ENCODE measurements around the gene EIF2AK3.

EIF2AK3 gene

GRCh38 chr2:88600038-88600465 is 27.2 kb downstream of the EIF2AK3 start:
- no peaks in the 10 kb centered on the region for H3K27me3 ChIP-seq (ENCODE audit: insufficient read depth, low read depth, severe bottlenecking)
- peak overlapping the region; percentile 40 for H3K27ac ChIP-seq
- peak; percentile 63 for DNase-seq
- no peaks in the 10 kb centered on the region for H3K36me3 ChIP-seq
- TF ChIP-seq, protein P1, sequence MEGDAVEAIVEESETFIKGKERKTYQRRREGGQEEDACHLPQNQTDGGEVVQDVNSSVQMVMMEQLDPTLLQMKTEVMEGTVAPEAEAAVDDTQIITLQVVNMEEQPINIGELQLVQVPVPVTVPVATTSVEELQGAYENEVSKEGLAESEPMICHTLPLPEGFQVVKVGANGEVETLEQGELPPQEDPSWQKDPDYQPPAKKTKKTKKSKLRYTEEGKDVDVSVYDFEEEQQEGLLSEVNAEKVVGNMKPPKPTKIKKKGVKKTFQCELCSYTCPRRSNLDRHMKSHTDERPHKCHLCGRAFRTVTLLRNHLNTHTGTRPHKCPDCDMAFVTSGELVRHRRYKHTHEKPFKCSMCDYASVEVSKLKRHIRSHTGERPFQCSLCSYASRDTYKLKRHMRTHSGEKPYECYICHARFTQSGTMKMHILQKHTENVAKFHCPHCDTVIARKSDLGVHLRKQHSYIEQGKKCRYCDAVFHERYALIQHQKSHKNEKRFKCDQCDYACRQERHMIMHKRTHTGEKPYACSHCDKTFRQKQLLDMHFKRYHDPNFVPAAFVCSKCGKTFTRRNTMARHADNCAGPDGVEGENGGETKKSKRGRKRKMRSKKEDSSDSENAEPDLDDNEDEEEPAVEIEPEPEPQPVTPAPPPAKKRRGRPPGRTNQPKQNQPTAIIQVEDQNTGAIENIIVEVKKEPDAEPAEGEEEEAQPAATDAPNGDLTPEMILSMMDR (IDR thresholded peaks at IDR 0.05; ENCODE audit: low read depth, low read length), result no peak
- no peaks in the 10 kb centered on the region for H3K9me3 ChIP-seq (ENCODE audit: severe bottlenecking)
- H3K4me3 ChIP-seq (ENCODE audit: low read depth, low read length), result no peak overlapping the region

GRCh38 chr2:88599527-88599926 is 27.7 kb downstream of the EIF2AK3 start:
- H3K4me3 ChIP-seq (ENCODE audit: low read depth, low read length), result no peak overlapping the region
- H3K27ac ChIP-seq, result peak overlapping the region; percentile 16; the same call in 1 of the 2 replicates
- H3K36me3 ChIP-seq, result no peaks in the 10 kb centered on the region
- DNase-seq, result no peak
- no peaks in the 10 kb centered on the region for H3K27me3 ChIP-seq (ENCODE audit: insufficient read depth, low read depth, severe bottlenecking)
- no peaks in the 10 kb centered on the region for H3K9me3 ChIP-seq (ENCODE audit: severe bottlenecking)
- TF ChIP-seq, protein P1 (IDR thresholded peaks at IDR 0.05; ENCODE audit: low read depth, low read length), result no peak

GRCh38 chr2:88597168-88597567 is 30.1 kb downstream of the EIF2AK3 start:
- DNase-seq, result no peak
- H3K4me3 ChIP-seq (ENCODE audit: low read depth, low read length), result no peak overlapping the region
- H3K36me3 ChIP-seq, result peaks cover 12% of the 10 kb centered on the region

DNA sequence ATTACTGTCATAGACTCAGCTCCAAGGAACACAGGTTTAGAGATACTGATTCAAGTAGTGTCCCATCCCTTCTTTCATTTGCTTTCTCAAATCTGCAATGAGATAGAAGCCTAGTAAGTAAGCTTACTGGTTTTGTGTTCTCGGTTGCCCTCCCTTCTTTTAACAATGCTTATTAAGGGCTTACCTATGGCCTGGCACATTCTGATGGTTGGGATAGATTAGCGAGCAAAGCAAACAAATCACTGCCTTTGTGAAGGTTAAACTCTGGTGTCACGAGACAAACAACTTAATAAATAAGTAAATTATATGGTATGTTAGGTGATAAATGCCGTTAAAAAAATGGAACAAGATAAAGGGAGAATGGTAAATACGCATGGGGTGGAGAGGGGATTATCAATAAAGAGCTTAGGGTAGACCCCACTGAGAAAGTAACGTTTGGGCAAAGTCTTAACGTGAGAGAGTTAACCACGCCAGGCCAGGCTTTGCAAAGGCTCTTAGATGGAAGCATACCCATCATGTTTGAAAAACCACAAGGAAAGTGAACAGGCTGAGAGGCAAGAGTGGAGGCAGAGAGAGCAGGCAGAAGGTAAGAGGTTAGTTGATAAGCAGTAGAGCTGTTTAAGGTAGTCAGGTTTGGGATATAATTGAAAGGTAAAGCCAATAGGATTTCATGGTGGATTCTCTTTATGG is 31.0 kb downstream of the EIF2AK3 start:
- Histone ChIP-seq H3K36me3 (peaks cover 12% of the 10 kb centered on the region), H3K27ac (no peak overlapping the region), H3K4me3 (ENCODE audit: low read depth, low read length) (no peak overlapping the region)

More at GRCh38 chr2:88597168-88597567, 30.1 kb downstream of the EIF2AK3 start:
- Histone ChIP-seq H3K27me3 (ENCODE audit: insufficient read depth, low read depth, severe bottlenecking) (no peaks in the 10 kb centered on the region), H3K27ac (no peak overlapping the region), H3K9me3 (ENCODE audit: severe bottlenecking) (no peaks in the 10 kb centered on the region)
- TF ChIP-seq, protein P1 (IDR thresholded peaks at IDR 0.05; ENCODE audit: low read depth, low read length), result no peak

GRCh38 chr2:88591698-88592097 is 35.6 kb downstream of the EIF2AK3 start:
- H3K4me3 ChIP-seq (ENCODE audit: low read depth, low read length), result no peak overlapping the region
- TF ChIP-seq, protein P1 (IDR thresholded peaks at IDR 0.05; ENCODE audit: low read depth, low read length), result no peak
- no peaks in the 10 kb centered on the region for H3K9me3 ChIP-seq (ENCODE audit: severe bottlenecking)
- peaks cover 28% of the 10 kb centered on the region for H3K36me3 ChIP-seq
- no peak for DNase-seq
- H3K27me3 ChIP-seq (ENCODE audit: insufficient read depth, low read depth, severe bottlenecking), result no peaks in the 10 kb centered on the region
- 0 out of 2 replicates have a peak overlapping the region, but pooled peaks have one; percentile 18 for H3K27ac ChIP-seq

More for the DNA sequence above, 31.0 kb downstream of the EIF2AK3 start:
- peak; percentile 57 for DNase-seq
- Histone ChIP-seq H3K27me3 (ENCODE audit: insufficient read depth, low read depth, severe bottlenecking) (no peaks in the 10 kb centered on the region), H3K9me3 (ENCODE audit: severe bottlenecking) (no peaks in the 10 kb centered on the region)
- TF ChIP-seq, protein P1 (IDR thresholded peaks at IDR 0.05; ENCODE audit: low read depth, low read length), result no peak

All from WERI-Rb-1 (cell line).